Adrenal gland (tissue), 5 donors: ENCODE measurements around the gene ODAD2.

ENCODE experiments used
- CTCF ChIP-seq, 6 experiments: fragments of 450-650 bp in 4 of 6; fragments of 200-600 bp in 2 of 6; sonication (generic) in 1 of 6; IDR thresholded peaks; 1 replicate in 5 of 6; 2 replicates in 1 of 6; pipeline versions ENCODE4 v1.5.1 to v1.8.0; 2016 to 2021; ENCODE audit warnings: antibody characterized with exemption in 6 of 6, mild to moderate bottlenecking in 2 of 6, moderate library complexity in 1 of 6
- POLR2A ChIP-seq, 2 donors: fragments of 450-650 bp; IDR thresholded peaks; one replicate each; pipeline ENCODE4 v1.6.1; 2017; ENCODE audit warnings: antibody characterized with exemption in 2 of 2, mild to moderate bottlenecking in 2 of 2, moderate library complexity in 1 of 2
- donor health status: DM: no; HTN: no; CAD: no.

GRCh38 chr10:27912231-27912630 lies 86.6 kb downstream of the ODAD2 start:
- TF ChIP-seq CTCF (IDR thresholded peaks at IDR 0.05) (no peak), POLR2A (IDR thresholded peaks at IDR 0.05) (no peak)
